NCI-H345 treated with DMSO at 0.1 percent for 48 hours (cell line): ENCODE data around the gene PNN.
"Not testable (repeated sequence)": the region's sequence is repeated elsewhere in the genome, so short reads cannot be mapped to it uniquely, and the experiment has no call there.

Experiments used
- DNase-seq: peaks from one replicate; lab custom pipeline; 2025; ENCODE audit not compliant: unreplicated experiment; lab: John Stamatoyannopoulos, UW

Gene PNN

DNA sequence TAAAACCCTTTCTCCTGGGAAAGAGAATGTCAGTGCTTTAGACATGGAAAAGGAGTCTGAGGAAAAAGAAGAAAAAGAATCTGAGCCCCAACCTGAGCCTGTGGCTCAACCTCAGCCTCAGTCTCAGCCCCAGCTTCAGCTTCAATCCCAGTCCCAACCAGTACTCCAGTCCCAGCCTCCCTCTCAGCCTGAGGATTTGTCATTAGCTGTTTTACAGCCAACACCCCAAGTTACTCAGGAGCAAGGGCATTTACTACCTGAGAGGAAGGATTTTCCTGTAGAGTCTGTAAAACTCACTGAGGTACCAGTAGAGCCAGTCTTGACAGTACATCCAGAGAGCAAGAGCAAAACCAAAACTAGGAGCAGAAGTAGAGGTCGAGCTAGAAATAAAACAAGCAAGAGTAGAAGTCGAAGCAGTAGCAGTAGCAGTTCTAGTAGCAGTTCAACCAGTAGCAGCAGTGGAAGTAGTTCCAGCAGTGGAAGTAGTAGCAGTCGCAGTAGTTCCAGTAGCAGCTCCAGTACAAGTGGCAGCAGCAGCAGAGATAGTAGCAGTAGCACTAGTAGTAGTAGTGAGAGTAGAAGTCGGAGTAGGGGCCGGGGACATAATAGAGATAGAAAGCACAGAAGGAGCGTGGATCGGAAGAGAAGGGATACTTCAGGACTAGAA, 6.1 kb downstream of the PNN start:
- no peak for DNase-seq

GRCh38 chr14:39181693-39182047, 6.6 kb downstream of the PNN start:
- no peak for DNase-seq

GRCh38 chr14:39182770-39183684, 8.0 kb downstream of the PNN start:
- no peak for DNase-seq

GRCh38 chr14:39183685-39184003, 8.6 kb downstream of the PNN start:
- not testable (repeated sequence) for DNase-seq

DNA sequence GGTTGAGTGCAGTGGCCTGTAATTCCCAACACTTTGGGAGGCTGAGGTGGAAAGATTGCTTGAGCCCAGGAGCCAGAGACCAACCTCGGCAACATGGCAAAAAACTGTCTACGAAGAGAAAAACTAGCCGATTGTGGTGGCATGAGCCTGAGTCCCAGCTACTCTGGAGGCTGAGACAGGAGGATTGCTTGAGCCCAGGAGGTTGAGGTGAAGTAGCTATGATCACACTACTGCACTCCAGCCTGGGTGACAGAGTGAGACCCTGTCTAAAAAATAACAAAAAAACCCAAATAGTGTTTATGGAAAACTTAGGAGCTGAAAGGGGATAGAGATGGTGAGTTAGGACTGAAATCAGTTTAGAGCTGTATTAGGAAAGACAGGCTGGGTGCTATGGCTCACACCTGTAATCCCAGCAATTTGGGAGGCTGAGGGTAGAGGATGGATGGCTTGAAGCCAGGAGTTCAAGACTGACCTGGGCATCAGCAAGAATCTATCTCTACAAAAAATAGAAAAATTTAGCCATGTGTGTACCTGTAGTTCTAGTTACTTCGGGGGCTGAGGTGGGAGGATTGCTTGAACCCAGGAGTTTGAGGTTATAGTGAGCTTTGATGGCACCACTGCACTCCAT, 9.7 kb downstream of the PNN start:
- no peak for DNase-seq

- DNase-seq, result no peak
These were observed 10.4 kb downstream of the PNN start for GRCh38 chr14:39185256-39186049.

- DNase-seq, result no peak
These were observed 12.0 kb downstream of the PNN start for GRCh38 chr14:39186941-39187525.

DNA sequence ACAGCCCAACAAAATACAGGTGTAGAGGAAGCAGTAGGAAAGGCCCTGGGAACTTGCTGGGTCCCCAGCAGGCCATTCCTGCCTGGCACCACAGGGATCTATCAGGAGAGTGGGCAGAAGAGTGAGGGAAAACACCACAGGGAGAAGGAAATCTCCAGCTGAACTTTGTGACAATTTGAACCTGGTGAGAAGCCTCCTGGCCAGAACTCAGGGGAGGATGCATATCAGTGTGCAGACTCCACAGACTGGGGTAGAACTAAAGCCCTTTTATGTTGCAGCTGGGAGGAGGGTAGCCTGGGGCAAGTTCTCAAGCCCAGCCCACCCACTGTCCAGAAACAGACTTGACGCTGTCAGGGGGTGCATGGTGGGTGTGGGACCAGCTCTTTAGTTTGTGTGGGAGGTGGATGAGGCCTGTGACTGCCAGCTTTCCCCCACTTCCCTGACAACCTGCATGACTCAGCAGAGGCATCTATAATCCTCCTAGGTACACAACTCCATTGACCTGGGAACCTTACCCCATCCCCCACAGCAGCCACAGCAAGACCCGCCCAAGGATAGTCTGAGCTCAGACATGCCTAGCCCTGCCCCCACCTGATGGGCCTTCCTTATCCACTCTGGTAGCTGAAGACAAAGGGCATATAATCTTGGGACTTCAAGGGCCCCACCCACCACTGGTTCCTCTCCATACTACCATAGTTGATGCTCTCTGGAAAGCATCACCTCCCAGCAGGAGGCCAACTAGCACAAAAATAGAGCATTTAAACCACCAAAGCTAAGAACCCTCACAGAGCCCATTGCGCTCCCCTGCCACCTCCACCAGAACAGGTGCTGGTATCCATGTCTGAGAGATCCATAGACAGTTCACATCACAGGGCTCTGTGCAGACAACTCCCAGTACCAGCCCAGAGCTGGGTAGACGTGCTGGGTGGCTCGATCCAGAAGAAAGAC, 28.9 kb downstream of the PNN start:
- no peak for DNase-seq

DNA sequence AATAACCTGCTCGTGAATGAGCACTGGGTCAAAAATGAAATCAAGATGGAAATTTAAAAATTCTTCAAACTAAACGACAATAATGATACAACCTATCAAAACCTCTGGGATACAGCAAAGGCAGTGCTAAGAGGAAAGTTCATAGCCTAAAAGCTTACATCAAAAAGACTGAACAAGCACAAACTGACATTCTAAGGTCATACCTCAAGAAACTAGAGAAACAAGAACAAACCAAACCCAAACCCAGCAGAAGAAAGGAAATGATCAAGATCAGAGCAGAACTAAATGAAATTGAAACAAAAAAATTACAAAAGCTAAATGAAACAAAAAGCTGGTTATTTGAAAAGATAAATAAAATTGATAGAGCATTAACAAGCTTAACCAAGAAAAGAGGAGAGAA, 32.4 kb downstream of the PNN start:
- DNase-seq, result not testable (repeated sequence)

- no peak for DNase-seq
These were observed 36.2 kb downstream of the PNN start for GRCh38 chr14:39211109-39211741.

GRCh38 chr14:39212034-39212433, 37.0 kb downstream of the PNN start:
- DNase-seq, result no peak

DNA sequence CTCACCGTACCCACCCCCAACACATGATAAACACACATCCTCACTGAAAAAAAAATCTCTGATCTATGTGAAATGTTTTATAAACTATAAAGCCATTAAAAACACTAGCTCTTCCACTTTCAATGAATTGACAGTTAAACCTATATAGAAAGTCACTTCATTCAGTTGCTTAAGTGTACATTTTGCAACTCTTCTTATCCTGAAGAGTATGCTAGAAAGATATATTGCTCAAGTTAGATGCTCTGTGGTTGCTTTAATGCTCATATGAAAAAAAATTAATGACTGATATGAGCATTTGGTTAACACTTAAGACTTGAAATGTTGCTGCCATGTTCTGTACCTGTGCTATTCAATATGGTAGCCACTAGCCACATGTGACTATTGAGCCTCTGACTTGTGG, 37.6 kb downstream of the PNN start:
- DNase-seq, result no peak

GRCh38 chr14:39217214-39217879, 42.3 kb downstream of the PNN start:
- DNase-seq, result no peak

DNA sequence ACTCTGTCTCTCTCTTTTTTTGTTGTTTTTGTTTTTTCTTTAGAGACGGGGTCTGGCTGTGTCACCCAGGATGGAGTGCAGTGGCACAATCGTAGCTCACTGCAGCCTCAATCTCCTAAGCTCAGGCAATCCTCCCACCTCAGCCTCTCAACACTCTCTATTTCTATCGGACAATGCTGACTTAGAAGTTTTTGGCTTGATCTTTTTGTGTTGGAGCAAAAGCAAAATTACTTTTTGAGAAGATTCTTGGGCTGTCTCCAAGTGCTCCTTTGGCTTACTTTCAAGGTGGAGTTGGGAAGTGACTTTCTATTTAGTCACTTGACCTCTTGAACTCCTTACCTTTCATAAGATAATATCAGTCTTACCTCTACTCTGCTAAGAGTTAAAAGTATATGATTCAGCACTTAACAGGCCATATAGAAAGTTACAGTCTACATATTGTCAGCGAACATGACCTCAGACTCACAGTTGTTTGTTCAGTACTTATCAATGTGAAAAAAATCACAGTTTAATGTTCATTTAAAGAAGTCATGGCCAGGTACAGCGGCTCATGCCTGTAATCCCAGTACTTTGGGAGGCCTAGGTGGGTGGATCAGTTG, 43.2 kb downstream of the PNN start:
- no peak for DNase-seq

GRCh38 chr14:39219075-39219499, 44.0 kb downstream of the PNN start:
- DNase-seq, result no peak

- DNase-seq, result not testable (repeated sequence)
These were observed 45.4 kb downstream of the PNN start for GRCh38 chr14:39220473-39220872.

- no peak for DNase-seq
These were observed 53.0 kb downstream of the PNN start for GRCh38 chr14:39228044-39228443.

GRCh38 chr14:39228509-39229221, 53.6 kb downstream of the PNN start:
- DNase-seq, result no peak
